ENCODE results near the gene DNMT3A. TPM values are rescaled to one million over a fixed set of nuclear protein-coding genes. Genes with fewer than 3 reads are reported as not detected.

DNMT3A gene
- total and polyA plus RNA-seq, 2 of the 8 experiments (the other 6 are each of a cell fraction or from before 2014, with no cell fraction given), result 33.6 to 178 TPM

- no peak for TF ChIP-seq USF2 (IDR thresholded peaks at IDR 0.05; ENCODE audit: low read length)
- no peak for TF ChIP-seq GABPA (IDR thresholded peaks at IDR 0.05; ENCODE audit: borderline replicate concordance, insufficient read depth, low read length)
- TF ChIP-seq SIN3A (conservative IDR thresholded peaks at IDR 0.05 in 1 of 2, IDR thresholded peaks at IDR 0.05 in 1 of 2; ENCODE audit: low read depth in 1 of 2, low read length in 2 of 2), result no peak
These were observed 126.5 kb downstream of the DNMT3A start (continued) for GRCh38 chr2:25215232-25215631.
